Uterus (tissue), 2 donors: Measurements from ENCODE around the gene FGF13.

ENCODE experiments used
- CTCF ChIP-seq, 4 experiments: fragments of 200-600 bp in 2 of 4; fragments of 450-650 bp in 2 of 4; sonication (generic) in 2 of 4; IDR thresholded peaks; one replicate each; pipeline ENCODE4 v1.5.1; 2016 to 2019; ENCODE audit warnings: antibody characterized with exemption in 4 of 4, mild to moderate bottlenecking in 2 of 4, moderate library complexity in 1 of 4
- POLR2A ChIP-seq, 2 donors: fragments of 450-650 bp; IDR thresholded peaks; one replicate each; pipeline ENCODE4 v1.6.1; 2016; ENCODE audit warnings: antibody characterized with exemption in 2 of 2, mild to moderate bottlenecking in 1 of 2, moderate library complexity in 1 of 2

- TF ChIP-seq CTCF (IDR thresholded peaks at IDR 0.05) (no peak), POLR2A (IDR thresholded peaks at IDR 0.05) (no peak)
These were observed 30.7 kb upstream of the FGF13 start for GRCh38 chrX:138742217-138742616.
